HG03060 (cell line): ENCODE data around the gene MARCHF4.
"Not testable (repeated sequence)": the region's sequence is repeated elsewhere in the genome, so short reads cannot be mapped to it uniquely, and the experiment has no call there.

Experiments
- ATAC-seq: cut with Tn5 transposase; IDR thresholded peaks from one replicate; pipeline ENCODE4 v1.9.1; 2021; ENCODE audit warnings: low read depth, moderate number of reproducible peaks; ENCODE audit not compliant: unreplicated experiment

Gene MARCHF4

GRCh38 chr2:216392945-216393840 lies 20.9 kb upstream of the MARCHF4 start:
- ATAC-seq = no peak

GRCh38 chr2:216392018-216392562 lies 19.8 kb upstream of the MARCHF4 start:
- ATAC-seq = no peak

DNA sequence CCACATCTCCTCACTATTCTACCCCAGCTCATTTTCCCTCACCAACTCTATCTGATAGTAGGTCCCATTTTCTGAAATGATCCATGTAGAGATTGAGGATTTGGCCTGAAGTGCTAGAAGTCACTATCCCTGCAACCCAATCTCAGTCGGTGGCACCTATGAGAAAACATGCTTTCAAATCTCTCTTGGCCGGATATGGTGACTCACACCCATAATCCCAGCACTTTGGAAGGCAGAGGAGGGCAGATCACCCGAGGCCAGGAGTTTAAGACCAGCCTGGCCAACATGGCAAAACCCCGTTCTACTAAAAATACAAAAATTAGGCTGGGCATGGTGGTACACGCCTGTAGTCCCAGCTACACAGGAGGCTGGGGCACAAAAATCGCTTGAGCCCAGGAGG lies 19.1 kb upstream of the MARCHF4 start:
- ATAC-seq = no peak

DNA sequence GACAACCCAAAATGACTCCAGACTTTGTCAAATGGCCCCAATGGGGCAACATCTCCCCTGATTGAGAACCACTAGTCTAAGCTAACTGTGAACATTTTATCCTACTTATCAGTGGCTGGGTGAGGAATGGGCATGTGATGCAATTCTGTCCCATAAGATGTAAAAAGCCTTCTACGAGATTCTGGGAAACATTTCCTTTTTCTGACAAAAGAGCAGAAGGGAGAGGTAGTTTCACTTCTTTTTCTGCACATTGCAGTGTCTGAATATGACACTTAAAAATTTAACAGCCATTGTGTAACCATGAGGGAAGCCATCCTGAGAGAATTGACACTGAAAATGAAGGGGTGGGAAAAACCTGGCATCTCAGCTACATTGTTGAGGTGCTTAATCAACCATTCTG lies 17.3 kb upstream of the MARCHF4 start:
- ATAC-seq = no peak

- no peak for ATAC-seq
Observed at GRCh38 chr2:216388046-216388884, 16.0 kb upstream of the MARCHF4 start.

DNA sequence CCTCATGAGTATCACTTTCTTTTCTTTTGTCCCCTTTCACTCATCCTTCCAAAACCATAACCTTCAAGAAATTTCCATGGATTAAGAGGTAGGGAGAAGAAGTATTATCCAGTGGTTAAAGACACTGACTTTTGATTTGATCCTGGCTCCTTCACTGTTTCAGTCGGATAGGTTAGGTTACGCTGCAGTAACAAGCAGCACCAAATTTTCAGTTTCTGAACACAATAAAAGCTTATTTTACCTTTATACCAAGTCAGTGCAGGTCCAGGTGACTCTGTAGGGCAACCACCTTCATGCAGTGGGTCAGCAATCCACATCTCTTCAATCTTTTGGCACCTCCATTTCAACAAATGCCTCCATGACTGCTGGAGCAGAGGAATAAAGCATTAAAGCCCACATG lies 15.0 kb upstream of the MARCHF4 start:
- no peak for ATAC-seq

GRCh38 chr2:216385478-216385877 lies 13.2 kb upstream of the MARCHF4 start:
- ATAC-seq = no peak

GRCh38 chr2:216384409-216384808 lies 12.1 kb upstream of the MARCHF4 start:
- ATAC-seq = not testable (repeated sequence)

GRCh38 chr2:216379977-216380376 lies 7.7 kb upstream of the MARCHF4 start:
- ATAC-seq = no peak

- ATAC-seq = no peak
Observed at GRCh38 chr2:216375286-216375685, 3.0 kb upstream of the MARCHF4 start.

GRCh38 chr2:216373896-216374295 lies 1.6 kb upstream of the MARCHF4 start:
- ATAC-seq = no peak

DNA sequence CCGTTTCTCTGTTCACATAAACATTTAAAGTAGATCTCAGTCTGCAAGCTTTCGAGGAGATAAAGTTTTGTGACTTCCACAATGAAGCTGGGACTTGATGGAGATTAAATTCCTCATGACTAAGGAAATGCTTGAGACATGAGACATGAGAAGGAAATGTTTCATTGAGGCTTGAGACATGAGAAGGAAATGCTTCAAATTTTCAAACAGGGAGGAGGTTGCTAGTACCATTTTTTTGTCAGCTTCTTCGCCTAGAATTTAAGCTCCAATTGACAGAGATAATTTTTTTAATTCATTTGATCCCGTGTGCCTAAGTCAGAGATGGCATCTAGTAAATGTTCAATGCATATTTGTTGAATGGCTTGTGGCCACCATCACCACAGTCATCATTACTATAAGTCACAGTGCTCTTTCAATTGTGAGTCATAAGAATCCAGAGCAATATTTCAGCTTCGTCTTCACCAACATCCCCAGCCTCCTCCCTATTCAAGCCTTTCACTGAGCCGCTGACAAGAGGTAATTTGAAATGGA lies 543 bp upstream of the MARCHF4 start:
- ATAC-seq = no peak

DNA sequence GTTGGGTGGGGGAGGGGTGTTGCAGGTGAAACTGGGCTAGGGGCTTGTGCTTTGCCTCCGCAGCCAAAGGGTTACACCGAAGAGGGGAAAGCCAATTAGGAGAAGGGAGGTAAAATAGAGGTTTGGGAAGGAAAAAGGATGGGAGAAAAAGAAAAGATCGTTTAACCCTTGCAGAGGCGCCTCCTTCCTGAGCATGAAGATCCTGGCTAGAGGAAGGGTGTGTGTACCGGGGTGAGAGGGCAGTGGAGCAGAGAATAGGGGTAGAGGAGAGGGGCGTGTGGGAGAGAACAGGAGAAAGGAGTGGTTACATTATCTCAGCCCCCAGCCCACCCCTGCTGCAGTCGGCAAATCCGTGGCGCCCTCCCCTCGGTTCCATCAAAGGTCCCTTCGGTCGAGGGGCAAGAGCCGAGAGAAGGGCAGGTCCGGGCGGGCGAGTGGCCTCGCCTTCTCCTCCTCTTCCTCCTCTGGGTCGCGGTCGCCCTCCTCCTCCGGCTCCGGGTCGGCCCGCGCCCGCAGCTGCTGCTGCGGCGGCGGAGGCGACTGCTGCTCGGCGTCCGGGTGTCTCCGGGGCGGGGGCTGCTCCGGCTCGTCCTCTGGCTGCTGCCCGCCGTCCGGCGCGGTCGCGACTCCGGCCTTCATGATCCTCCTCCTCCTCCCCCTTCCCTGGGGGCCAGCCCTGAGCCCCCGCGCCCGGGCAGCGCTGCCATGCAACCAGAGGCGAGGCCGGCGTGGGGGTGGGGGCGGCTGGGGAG lies 1.1 kb downstream of the MARCHF4 start:
- ATAC-seq = no peak

DNA sequence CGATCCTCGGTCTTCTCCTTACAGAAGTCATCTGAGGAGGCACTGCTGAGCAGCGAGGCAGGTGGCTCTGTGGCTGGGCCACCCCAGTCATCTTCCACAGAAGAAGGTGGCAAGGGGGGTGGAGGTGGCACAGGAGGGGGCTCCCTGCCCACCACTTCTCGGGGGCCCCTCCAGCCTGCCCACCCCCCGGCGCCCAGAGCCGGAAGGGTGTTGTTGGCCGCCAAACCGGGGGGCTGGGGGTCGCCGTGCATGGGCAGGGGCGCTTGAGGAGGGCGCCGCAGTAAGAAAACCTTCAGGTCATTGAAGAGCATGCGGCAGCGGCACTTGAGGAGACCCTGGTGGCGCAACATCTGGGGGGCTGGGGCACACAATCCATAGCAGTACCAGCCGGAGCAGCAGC lies 2.5 kb downstream of the MARCHF4 start:
- ATAC-seq = no peak

- ATAC-seq = no peak
Observed at GRCh38 chr2:216366777-216367471, 5.4 kb downstream of the MARCHF4 start.

- ATAC-seq = no peak
Observed at GRCh38 chr2:216365518-216365917, 6.8 kb downstream of the MARCHF4 start.

GRCh38 chr2:216363221-216363620 lies 9.1 kb downstream of the MARCHF4 start:
- no peak for ATAC-seq

GRCh38 chr2:216362730-216363129 lies 9.6 kb downstream of the MARCHF4 start:
- ATAC-seq = no peak

- ATAC-seq = no peak
Observed at GRCh38 chr2:216355711-216356110, 16.6 kb downstream of the MARCHF4 start.

DNA sequence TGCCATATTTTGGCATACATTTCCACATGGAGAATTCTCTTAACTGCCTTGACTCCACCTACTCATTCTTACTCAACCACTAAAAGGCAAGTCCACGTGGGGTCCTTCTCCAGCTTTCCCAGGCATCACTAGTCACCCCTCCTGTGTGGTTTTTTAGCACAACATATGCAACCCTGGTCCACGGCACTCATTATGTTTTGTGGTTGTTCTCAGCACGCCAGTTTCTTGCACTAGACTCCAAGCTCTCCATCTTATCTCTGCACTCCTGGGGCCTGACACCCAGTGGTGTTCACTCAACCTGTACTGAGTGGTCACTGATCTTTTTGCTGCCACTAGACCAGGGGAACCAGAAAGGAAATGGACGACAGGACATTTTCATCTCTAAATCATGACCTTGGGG lies 18.0 kb downstream of the MARCHF4 start:
- ATAC-seq = no peak
